ENCODE data around the gene ACRBP. TPM values are rescaled to one million over a fixed set of nuclear protein-coding genes. Genes with fewer than 3 reads are reported as not detected.
A peak's percentile ranks its signal among the peaks of the same experiment; 100 is the strongest.

ACRBP gene
- 1 to 10 TPM in 2 of 4 donors, under 1 TPM in 1, not detected in 1; 0.35 to 4.0 (median 3.2) TPM for total RNA-seq

DNA sequence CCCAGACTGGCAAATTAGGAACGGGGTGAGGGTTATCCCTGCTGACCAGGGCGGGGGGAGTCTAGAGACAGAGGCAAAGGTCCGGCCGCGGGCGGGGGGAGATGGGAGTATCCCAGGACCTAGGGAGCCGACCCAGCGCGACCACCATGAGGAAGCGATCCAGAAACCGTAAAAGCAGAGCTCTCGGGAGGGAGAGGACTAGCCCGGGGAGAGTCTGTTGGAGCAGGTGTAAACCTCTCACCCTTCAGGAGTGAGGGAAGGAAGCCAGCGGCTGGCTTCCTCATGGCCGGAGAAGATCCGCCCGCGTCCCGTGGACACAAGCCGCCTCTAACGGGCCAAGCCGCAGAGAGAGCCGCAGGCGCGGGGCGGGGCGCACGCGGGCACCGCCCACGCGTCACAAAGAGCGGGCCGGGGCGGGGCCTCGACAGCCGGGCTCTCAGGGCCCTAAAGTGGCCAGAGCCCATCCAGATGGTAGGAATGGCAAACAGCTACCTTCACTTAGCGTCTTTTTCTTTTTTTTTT is at the start of gene ACRBP:
Gene ACRBP (minus strand): TSS at position 350 of the 522 bp plus-strand sequence. CDS start 66 bp downstream, at position 284.
- intact Hi-C loops (cut with DNase I): no loop called here
- TF ChIP-seq POLR2A (IDR thresholded peaks at IDR 0.05): peak in 2 of 4 donors; percentile 16 to 43
- TF ChIP-seq, protein P1, sequence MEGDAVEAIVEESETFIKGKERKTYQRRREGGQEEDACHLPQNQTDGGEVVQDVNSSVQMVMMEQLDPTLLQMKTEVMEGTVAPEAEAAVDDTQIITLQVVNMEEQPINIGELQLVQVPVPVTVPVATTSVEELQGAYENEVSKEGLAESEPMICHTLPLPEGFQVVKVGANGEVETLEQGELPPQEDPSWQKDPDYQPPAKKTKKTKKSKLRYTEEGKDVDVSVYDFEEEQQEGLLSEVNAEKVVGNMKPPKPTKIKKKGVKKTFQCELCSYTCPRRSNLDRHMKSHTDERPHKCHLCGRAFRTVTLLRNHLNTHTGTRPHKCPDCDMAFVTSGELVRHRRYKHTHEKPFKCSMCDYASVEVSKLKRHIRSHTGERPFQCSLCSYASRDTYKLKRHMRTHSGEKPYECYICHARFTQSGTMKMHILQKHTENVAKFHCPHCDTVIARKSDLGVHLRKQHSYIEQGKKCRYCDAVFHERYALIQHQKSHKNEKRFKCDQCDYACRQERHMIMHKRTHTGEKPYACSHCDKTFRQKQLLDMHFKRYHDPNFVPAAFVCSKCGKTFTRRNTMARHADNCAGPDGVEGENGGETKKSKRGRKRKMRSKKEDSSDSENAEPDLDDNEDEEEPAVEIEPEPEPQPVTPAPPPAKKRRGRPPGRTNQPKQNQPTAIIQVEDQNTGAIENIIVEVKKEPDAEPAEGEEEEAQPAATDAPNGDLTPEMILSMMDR (IDR thresholded peaks at IDR 0.05): no peak
- Histone ChIP-seq H3K9me3 (no peaks in the 10 kb centered on the region), H3K4me1 (peaks cover 5 to 15% (median 8%) of the 10 kb centered on the region in 3 donors), H3K36me3 (peaks cover 10 to 45% (median 14%) of the 10 kb centered on the region in 3 donors), H3K27me3 (no peaks in the 10 kb centered on the region), H3K4me3 (peak within 1 kb of the TSS; percentile 30 to 69 (median 50)), H3K27ac (peak within 1 kb of the TSS; percentile 54 to 71 (median 64))
- DNase-seq: no peak
- WGBS, 2 donors: 4 to 14% methylated on average over 19 to 25 of the region's 38 CpGs

DNA sequence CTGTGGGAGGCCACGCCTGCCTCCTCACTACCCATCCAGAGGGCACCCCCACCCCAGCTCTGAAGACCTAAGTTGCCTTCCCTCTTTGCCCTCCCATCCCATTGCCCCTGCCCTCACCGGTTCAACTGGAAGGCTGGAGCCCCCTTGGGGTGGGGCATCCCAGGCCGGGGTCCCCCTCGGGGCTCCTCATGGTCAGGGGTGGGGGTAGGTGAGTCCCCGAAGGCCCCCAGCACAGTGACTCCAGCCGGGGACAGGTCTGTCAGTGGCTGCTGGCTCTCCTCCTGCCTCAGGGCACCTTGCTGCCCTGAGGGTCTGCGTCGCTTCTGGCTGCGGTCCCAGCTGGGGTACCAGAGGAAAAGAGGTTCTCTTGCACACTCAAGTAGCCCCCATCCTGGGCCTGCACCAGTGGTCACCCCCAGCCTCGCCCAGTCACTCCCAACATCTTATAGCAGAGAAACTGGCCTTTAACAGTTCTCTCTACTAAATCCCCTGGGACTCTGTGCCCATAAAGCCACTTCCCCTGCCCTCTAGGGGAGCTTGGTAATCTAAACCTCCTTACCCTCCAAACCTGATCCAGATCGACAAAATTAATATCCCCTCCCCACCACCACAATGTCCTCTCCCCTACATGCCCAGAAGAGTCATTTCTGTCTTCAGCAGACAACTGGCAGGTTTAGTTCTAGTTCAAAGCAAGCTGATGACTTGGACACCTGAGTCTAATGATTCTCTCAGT is 48.2 kb upstream of the ACRBP start:
- no peaks in the 10 kb centered on the region for H3K9me3 ChIP-seq
- peaks cover 4 to 62% (median 16%) of the 10 kb centered on the region in 4 donors for H3K27me3 ChIP-seq
- peaks cover 8 to 22% (median 10%) of the 10 kb centered on the region in 3 donors for H3K4me1 ChIP-seq
- H3K27ac ChIP-seq: no peak overlapping the region
- H3K36me3 ChIP-seq: no peaks in the 10 kb centered on the region
- DNase-seq: no peak
- intact Hi-C loops (cut with DNase I): no loop called here
- no peak overlapping the region for H3K4me3 ChIP-seq
- 63 to 64% methylated on average over 3 to 6 of the region's 11 CpGs for WGBS, 2 donors
- TF ChIP-seq, protein P1 (IDR thresholded peaks at IDR 0.05): no peak
- no peak for TF ChIP-seq POLR2A (IDR thresholded peaks at IDR 0.05)

DNA sequence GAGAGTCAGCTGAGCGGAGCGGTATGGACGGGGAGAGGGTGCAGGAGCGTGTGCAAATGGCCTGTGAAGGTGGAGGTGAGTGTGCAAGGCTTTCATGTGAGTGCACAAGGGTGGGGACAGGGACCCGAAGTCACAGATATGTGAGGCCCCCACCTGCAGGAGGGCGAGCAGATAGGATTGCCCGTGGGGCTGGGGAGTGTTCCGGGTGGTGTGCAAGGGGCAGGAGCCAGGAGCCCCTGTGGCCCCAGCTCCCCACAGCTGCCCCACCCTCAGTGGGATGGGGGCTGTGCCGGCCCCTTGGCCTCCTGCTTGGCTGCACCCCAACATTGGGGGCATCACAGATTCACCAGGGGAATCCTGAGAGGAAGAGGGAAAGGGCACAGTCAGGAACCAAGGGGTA is 47.5 kb upstream of the ACRBP start:
- H3K9me3 ChIP-seq: no peaks in the 10 kb centered on the region
- intact Hi-C loops (cut with DNase I): no loop called here
- no peak overlapping the region for H3K27ac ChIP-seq
- H3K27me3 ChIP-seq: peaks cover 0 to 55% (median 9%) of the 10 kb centered on the region in 4 donors
- no peak for DNase-seq
- TF ChIP-seq, protein P1 (IDR thresholded peaks at IDR 0.05): no peak
- no peak for TF ChIP-seq POLR2A (IDR thresholded peaks at IDR 0.05)
- H3K4me1 ChIP-seq: peaks cover under 1 to 21% (median 7%) of the 10 kb centered on the region in 3 donors
- H3K4me3 ChIP-seq: no peak overlapping the region
- 78 to 79% methylated on average over 9 of the region's 9 CpGs for WGBS, 2 donors
- no peaks in the 10 kb centered on the region for H3K36me3 ChIP-seq

DNA sequence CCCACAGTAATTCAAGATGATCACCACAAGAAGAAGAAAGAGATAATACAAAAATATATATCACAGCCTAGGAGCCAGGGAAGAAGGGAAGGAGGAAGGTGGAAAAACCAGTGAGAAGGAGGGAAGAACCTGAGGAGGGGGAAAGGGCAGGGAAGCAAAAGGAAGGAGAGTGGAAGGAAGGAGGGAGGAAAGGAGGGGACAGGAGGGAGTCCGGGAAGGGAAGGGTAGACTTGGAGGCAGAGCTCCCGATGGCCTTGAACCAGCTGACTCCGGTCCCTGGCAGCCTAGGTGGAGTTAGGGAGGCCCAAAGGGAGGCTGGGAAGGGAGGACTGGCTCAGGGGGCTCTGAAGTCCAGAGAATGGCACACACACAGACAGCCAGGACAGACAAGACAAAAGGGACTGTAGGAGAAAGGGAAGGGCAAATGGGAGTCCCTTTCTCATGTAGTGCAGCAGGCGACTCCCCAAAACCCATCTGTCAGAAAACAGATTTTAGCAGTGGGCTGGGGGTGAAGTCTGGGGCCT is 46.7 kb upstream of the ACRBP start:
- Histone ChIP-seq H3K9me3 (no peaks in the 10 kb centered on the region), H3K27me3 (peaks cover 0 to 47% (median 5%) of the 10 kb centered on the region in 4 donors), H3K27ac (no peak overlapping the region), H3K36me3 (no peaks in the 10 kb centered on the region), H3K4me3 (no peak overlapping the region), H3K4me1 (peaks cover 0 to 18% (median 6%) of the 10 kb centered on the region in 3 donors)
- 64 to 66% methylated on average over 4 of the region's 4 CpGs for WGBS, 2 donors
- DNase-seq: no peak
- TF ChIP-seq, protein P1 (IDR thresholded peaks at IDR 0.05): no peak
- no peak for TF ChIP-seq POLR2A (IDR thresholded peaks at IDR 0.05)
- intact Hi-C loops (cut with DNase I): no loop called here

DNA sequence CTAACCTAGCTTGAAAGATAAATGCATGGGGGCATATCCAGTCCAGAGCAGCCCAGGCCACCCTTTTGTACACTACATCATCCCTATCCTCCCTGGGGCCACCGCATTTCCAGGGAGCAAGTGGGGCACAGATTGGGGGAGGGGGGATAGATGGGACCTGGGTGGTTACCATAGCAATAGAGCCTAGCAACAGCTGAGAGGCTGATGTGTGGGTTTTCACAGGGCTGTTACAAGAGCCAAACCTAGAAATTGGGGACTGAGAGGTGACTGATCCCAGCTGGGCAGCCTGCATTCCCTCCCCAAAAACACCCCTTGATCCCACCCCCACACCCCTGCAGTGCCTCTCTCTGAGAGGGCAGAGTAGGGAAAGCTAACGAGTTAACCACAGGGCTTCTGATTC is 45.7 kb upstream of the ACRBP start:
- no peak overlapping the region for H3K4me3 ChIP-seq
- peaks cover 7 to 27% (median 11%) of the 10 kb centered on the region in 3 donors for H3K4me1 ChIP-seq
- no peaks in the 10 kb centered on the region for H3K9me3 ChIP-seq
- H3K27me3 ChIP-seq: peaks cover 0 to 37% (median under 1%) of the 10 kb centered on the region in 4 donors
- no peaks in the 10 kb centered on the region for H3K36me3 ChIP-seq
- WGBS, 2 donors: 67 to 80% methylated on average over 1 of the region's 2 CpGs
- TF ChIP-seq, protein P1 (IDR thresholded peaks at IDR 0.05): no peak
- no peak for TF ChIP-seq POLR2A (IDR thresholded peaks at IDR 0.05)
- DNase-seq: no peak
- H3K27ac ChIP-seq: no peak overlapping the region
- intact Hi-C loops (cut with DNase I): no loop called here

Measured in esophagus squamous epithelium (tissue), 5 donors.